ENCODE results near the gene PTPRF.
A peak's percentile ranks its signal among the peaks of the same experiment; 100 is the strongest.

Gene PTPRF

GRCh38 chr1:43577655-43578542, 47.2 kb downstream of the PTPRF start:
- no peak for DNase-seq (ENCODE audit: low read depth, low spot score)

- no peak for DNase-seq (ENCODE audit: low read depth, low spot score)
Measured at GRCh38 chr1:43580039-43580438, 49.4 kb downstream of the PTPRF start.

GRCh38 chr1:43582162-43582566, 51.5 kb downstream of the PTPRF start:
- peak; percentile 45 for DNase-seq (ENCODE audit: low read depth, low spot score)

DNA sequence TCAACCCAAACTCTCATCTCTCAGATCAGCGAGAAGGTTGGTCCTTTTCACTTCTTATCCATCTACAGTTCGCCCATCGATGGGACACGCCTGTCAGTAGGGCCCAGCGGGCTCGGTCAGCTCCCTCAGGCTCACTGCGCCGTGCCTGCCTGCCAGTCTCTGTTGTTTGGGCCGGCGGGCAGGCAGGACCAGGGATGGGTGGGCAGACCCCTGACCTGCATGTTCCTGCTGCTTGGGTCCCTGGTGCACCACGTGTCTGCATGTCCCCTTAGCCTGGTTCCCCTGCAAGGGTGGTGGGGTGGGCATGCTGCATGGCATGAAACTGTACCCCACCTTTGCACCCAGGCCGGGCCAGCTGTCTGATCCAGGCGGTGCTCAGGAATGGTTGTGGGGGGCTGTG, 52.4 kb downstream of the PTPRF start:
- DNase-seq (ENCODE audit: low read depth, low spot score) = no peak

DNA sequence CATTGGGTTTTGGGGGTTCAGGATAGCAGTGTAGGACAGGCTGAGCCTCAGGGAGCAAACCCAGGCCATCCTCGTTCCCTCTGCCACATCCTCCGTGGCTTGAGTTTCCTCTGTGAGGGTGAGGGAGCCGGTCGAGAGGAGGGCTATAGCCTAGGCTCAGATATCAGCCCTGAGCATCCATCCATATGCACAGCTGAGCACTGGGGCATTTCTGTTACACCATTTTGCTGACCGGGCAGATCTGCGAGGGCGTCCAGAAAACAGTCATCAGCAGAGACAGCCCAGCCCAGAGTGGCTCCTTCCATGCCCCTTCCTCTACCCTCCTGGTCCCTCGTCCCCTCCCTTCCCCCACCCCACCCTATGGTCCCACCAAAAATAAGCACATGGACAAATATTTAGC, 53.5 kb downstream of the PTPRF start:
- no peak for DNase-seq (ENCODE audit: low read depth, low spot score)

GRCh38 chr1:43585557-43585956, 54.9 kb downstream of the PTPRF start:
- DNase-seq (ENCODE audit: low read depth, low spot score) = no peak

DNA sequence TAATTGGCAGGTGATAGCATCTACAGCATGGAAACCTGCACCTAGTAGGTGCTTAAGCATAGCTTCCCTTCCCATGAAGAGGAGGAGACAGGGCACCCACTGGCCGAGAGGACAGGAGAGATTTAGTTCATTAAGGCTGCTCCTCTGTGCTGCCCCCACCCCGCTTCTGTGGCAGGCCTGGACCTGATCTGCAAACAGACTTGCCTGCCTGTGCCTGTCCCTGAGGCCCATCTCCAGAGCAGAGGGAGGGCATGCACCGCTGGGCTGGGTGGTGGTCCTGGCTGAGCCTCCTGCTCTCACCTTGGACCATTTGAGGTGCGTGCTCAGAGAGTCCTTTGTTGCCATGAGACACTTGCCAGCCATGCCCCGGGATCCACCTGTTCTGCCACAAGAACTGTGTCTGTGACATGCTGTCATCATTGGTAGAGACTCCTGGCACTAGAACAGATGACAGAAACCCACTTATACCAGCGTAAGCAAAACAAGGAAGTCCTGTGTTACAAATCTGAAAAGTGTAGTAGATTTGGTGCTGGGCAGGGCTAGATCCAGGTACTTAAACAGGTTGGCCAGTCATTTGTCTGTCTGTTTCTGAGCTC, 55.6 kb downstream of the PTPRF start:
- no peak for DNase-seq (ENCODE audit: low read depth, low spot score)

DNA sequence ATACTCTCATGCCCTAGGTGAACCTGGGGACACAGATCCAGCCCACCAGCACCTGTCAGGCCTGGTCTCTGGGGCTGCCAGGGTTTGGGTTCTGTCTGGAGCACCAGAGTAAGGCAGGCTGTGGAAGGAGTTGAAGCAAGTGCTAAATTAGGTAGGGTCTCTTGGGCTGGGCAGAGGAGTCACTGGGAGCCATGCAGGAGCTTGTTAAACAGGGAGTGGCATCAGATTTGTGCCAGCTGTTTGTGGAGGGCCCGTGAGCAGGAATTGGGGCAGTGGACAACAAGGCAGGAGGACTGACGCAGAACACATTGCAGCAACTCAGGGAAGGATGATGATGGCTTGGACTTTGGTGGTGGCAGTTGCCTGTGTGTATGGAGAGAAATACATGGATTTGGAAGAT, 56.3 kb downstream of the PTPRF start:
- DNase-seq (ENCODE audit: low read depth, low spot score) = no peak

- DNase-seq (ENCODE audit: low read depth, low spot score) = no peak
Measured at GRCh38 chr1:43587594-43587993, 56.9 kb downstream of the PTPRF start.

GRCh38 chr1:43588592-43588991, 57.9 kb downstream of the PTPRF start:
- no peak for DNase-seq (ENCODE audit: low read depth, low spot score)

GRCh38 chr1:43590388-43590925, 59.8 kb downstream of the PTPRF start:
- DNase-seq (ENCODE audit: low read depth, low spot score) = no peak

- no peak for DNase-seq (ENCODE audit: low read depth, low spot score)
Measured at GRCh38 chr1:43591181-43591580, 60.5 kb downstream of the PTPRF start.

DNA sequence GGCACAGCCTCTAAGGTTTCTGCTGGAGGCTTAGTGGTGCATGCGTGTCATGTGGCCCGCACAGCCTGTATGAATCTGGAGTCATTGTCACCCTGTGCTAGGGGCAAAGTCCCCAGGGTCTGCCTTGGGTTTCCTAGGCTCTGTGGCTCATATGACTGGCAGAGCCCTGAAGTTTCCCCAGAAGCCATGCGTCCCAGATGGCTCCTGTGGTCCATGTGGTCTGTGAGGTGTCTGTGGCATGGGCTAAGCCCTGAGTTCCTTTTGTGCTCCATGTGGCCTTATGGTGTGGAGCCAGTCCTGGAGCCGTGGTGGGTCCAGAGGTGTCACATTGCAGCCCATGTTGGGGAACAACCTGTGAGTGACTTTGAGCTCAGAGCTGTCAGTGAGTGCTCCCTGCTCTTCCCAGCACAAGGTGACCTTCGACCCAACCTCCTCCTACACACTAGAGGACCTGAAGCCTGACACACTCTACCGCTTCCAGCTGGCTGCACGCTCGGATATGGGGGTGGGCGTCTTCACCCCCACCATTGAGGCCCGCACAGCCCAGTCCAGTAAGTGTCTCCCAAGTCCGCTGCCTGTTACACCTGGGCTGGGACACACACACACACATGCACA, 61.5 kb downstream of the PTPRF start:
- DNase-seq (ENCODE audit: low read depth, low spot score) = no peak

DNA sequence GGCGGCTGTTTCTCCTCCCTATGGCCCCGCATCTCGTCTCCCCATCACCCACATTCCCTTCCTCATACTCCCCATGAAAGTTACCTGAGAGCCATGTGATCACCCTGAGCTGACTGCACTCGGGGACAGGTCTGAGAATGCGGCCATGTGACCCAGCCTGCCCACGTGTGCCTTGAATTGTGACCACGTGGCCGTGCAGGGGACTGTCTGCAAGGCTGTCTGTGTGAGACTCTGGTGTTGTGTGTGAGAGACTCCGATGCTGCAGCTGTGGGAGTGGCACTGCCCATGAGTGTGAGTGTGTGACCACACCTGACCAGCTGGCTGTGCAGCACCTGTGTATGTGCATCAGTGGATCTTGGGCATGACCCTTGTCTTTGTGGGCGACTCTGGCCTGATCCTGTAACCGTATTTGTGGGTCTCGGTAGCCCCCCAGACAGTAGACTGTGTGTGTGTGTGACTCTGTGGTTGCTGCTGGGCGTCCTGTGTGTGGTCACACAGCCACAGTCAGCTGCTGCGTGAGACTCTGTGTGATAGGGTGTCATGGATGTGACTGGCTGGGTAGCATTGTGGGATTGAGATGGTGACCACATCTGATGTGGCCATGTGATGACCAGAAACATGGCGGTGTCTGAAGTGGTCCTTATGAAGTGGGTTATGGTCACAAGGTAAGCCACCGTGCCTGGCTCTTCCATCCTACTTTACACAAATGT, 62.4 kb downstream of the PTPRF start:
- no peak for DNase-seq (ENCODE audit: low read depth, low spot score)

DNA sequence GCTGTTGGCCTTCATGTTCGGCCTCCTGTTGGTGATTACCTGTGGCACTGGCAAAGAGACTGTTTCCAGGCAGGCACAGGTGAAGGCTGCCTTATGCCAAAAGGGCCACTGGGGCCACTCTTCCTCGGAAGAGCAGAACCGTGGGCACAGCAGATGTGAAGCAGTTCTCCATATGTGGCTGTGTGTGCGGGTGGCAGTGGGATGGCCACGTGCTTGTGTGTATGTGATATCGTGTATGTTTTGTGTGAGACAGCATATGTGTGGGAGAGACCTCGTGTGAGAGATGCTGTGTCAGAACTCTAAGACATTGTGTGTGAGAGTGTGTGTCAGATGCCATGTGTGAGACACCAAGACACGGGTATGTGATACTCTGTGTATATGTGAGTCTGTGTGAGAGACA, 65.9 kb downstream of the PTPRF start:
- no peak for DNase-seq (ENCODE audit: low read depth, low spot score)

DNA sequence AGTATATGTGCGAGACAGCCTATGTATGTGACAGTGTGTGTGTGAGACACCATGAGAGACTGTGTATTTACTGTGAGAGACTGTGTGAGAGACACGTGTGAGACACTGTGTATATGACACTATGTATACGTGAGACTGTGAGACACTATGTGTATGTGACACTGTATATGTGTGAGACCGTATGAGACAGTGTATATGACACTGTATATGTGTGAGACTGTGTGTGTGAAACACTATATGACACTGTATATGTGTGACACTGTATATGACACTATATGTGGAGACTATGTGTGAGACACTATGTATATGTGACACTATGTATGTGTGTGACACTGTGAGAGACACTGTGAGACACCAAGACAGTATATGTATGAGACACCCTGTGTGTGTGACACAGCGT, 66.3 kb downstream of the PTPRF start:
- DNase-seq (ENCODE audit: low read depth, low spot score) = no peak

- no peak for DNase-seq (ENCODE audit: low read depth, low spot score)
Measured at GRCh38 chr1:43597721-43598120, 67.0 kb downstream of the PTPRF start.

- no peak for DNase-seq (ENCODE audit: low read depth, low spot score)
Measured at GRCh38 chr1:43598622-43599021, 67.9 kb downstream of the PTPRF start.

GRCh38 chr1:43600033-43601020, 69.6 kb downstream of the PTPRF start:
- no peak for DNase-seq (ENCODE audit: low read depth, low spot score)

DNA sequence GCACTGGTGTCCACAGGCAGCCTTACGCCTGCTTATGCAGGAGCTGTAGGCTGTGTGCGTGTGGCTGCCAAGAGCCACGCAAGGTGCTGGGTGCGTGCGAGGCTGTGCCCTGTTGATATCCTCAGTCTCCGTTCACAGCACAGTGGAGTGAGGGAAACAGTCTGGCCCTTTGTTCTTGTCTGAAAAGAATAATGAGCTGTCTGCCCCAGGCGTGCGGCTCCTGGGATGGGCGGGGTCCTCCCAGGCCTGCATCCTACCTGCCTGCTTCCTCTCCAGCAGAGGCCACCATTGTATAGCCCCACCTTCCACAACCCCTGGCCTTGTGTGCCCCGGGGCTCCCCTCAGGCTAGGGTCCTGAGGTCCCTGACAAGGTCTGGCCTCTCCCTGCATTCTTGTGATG, 72.3 kb downstream of the PTPRF start:
- no peak for DNase-seq (ENCODE audit: low read depth, low spot score)

GRCh38 chr1:43604192-43604591, 73.5 kb downstream of the PTPRF start:
- no peak for DNase-seq (ENCODE audit: low read depth, low spot score)

Measured in smooth muscle cell of the brain vasculature (primary cell).